GM04504 (cell line): ENCODE measurements around the gene ATP1B1.

Source experiments
- DNase-seq: peaks from one replicate; pipeline ENCODE4 v3.0.0-alpha.2; 2012; ENCODE audit warnings: low read depth

Gene ATP1B1

DNA sequence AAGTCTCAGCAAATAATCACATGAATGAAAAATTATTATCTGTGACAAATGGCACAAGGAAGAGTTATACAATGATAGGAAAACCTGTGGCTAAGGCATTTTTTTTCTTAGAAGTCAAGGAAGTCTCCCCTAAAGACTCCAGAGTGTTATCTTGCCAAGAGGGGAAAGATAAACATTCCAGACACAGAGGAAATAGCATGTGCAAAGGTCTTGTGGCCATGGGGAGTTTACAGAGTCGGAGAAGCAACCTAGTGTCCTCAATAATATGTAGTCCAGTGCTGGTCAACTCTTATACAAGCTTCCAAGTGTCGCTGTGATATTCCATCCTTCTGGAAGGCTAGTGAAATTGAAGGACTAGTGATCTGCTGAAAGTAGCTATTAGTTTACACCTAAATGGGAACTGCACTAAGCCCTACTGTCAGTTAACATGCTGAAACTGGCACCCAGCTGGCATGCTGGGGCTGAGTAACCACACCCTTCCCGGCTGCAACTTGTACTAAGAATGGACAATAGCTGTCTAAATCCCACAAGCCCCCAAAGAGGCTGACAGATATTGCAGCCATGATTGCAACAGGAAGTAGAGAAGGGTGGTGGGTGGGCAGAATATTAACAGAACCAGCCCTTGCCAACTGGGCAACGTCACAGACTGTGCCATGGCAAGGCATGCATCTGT lies 11.5 kb upstream of the ATP1B1 start:
- no peak for DNase-seq

DNA sequence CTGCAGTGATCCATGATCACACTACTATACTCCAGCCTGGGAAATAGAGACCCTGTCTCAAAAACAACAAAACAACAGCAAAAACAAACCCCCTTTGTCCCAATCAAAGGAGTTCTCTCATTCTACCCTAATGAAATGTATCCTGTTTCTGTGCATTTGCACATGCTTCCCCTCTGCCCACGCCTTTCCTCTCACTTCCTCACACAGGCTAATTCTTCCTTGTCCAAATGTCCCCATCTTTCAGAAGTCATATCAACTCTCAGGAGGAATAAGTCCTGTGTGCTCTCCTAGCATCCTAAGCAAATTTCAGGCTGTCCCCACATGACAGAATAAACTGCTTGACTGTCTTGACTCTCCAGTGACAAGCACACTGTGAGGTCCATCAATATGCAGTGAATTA lies 8.1 kb upstream of the ATP1B1 start:
- DNase-seq: no peak

DNA sequence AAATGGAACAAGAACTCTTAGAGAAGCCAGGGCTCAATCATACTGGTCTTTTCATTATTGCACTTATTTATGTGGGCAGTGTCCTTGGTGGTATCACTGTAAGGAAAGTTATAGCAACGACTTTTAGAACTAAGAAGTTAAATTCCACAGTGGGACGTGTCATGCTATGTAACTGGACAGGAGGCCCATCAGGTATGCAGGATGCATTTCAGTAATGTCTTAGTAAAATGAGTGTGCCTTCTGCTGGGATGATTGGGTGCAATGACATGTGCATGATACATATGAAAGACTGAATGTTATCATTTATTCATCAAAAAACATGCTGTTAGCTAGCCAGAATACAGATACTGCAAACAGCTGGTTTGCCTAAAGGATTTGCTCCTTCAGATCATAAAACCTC lies 6.9 kb upstream of the ATP1B1 start:
- no peak for DNase-seq

DNA sequence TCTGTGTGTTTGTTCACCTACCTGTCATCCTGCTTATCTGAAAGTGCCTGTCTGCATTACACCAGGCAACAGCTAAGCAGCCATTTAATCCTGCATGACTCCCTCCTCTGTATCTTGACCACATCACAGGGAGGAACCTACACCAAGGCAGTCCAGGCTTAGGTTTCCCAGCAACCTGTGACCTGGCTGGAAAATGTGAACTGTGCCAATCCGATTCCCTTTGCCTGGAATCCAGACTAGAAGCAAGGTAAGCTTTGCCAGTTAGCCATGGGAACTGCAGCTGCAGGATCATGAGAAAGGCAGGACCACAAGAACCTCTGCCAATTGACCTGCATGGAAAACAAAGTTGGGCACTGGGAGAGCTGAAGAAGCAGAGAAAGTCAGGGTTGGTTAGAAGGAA lies 6.3 kb upstream of the ATP1B1 start:
- no peak for DNase-seq

DNA sequence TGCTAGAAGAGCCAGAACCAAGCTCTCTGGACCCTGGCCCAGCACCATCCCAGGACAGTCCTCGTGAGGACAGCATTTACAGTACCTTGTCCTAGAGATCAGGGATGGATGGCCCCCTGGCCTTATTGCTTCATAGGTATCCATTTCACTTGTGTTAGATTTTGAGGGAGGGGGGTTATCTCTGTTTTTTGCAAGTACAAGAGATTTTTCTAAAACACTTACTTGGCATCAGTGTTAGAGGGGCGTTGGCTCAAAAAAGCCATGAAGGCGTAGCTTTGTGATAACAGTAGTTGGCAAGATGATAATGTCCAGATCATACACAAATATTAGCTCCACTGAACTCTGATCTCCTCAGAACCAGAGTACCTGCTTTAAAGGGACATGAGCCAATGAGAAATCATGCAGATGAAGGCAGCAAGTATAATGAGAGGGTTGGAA lies 5.8 kb upstream of the ATP1B1 start:
- DNase-seq: no peak

DNA sequence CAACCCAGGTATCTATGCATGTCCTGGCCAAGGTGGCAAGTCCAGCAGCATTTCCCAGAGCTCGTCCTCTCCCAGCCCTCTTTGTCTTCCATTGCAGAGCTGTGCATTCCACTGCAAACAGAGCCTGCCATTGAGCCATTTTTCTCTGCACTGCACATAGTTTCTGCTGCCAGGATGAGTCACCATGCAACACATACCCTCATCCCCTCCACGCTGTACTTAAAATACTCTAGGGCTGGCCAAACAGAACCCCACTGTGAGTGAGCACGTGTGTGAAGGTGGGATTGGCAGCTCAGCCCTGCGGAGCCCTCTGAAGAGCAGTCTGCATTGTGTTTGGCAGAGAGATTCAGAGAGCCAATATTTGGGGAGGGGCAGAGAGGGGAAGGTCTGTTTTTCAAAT lies 3.9 kb upstream of the ATP1B1 start:
- no peak for DNase-seq

DNA sequence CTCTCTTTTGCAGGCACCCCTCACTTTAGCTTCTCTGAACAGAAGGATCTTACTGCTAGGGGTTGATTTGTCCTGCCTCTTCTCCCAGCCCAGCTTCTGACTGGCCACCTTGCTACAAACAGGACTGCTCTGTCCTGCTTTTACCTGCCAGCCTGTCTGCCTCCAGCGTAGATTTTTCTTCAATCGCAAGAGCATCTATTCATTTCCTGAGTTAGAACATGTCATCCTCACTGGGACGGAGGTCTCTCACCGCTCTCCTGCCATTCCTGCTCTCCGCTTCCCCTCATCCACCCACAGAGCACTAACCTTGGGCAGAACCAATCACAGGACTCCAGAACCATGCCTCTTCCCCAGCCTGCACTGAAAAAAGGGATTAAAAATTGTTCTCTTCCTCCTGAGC lies 3.5 kb upstream of the ATP1B1 start:
- no peak for DNase-seq

DNA sequence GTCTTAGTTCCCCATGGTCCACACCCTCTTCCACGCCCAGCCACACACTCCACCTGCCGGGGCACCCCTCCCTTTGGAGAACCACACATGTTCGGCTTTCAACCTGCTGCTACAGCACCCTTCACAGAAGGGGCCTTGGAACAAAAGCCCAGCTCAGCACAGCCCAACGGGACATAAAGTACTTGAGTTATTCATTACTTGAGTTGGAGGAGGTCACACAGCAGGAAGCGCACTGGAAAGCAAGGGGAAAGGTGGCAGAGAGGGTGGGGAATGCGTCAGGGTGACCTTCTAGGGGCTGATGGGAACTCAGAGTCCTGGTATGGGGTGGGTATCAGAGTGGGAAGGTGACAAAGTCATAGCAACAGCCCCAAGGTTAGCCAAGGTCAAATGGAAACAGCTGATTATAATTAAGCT lies 3.0 kb upstream of the ATP1B1 start:
- no peak for DNase-seq

DNA sequence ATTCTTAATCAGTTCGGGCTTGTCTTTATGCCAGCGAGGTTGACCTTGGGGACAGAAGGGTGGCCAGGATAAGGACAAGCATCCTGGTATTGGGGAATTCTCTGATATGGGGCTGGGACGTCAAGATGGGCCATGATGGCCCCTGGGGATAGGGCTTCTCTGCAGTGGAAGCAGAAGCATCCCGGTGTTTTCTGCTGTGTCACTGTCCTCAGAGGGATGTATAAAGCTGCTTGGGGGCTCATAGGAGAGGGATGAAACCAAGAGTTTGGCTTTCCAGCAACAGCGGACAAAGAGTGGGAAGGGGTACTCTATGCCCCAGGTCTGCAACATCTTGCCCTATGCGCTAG lies 1.4 kb upstream of the ATP1B1 start:
- DNase-seq: no peak

DNA sequence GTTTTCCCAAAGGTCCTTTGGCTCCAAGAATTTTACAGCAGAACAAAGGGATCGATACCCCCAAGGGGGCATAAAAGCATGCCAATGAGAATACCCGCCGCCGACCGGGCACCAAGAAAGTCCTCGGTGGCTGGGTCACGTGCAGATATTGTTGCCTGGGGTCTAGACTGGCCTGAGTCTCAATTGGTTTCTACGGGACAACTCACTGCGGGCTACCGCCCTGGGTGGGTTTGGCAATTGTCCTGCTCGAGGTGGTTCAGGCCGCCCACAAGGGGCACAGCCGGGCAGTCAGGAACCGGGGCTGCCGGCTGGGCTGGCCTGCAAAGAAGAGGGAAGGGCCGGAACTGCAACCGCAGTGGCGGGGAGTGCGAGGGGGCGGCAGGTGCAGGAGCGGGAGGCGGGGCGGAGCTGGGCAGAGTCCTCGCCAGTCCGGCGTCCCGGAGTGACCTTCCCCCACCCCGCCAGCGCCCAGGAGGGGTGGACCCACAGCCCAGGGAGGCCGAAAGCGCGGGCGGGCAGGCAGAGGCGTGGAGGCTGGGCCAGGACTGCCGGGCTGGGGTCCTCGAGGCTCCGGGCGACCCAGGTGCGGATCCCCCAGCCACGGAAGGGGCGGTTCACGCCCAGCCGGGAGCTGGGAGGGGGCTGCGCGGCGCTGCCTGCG lies 926 bp upstream of the ATP1B1 start:
- DNase-seq: no peak

DNA sequence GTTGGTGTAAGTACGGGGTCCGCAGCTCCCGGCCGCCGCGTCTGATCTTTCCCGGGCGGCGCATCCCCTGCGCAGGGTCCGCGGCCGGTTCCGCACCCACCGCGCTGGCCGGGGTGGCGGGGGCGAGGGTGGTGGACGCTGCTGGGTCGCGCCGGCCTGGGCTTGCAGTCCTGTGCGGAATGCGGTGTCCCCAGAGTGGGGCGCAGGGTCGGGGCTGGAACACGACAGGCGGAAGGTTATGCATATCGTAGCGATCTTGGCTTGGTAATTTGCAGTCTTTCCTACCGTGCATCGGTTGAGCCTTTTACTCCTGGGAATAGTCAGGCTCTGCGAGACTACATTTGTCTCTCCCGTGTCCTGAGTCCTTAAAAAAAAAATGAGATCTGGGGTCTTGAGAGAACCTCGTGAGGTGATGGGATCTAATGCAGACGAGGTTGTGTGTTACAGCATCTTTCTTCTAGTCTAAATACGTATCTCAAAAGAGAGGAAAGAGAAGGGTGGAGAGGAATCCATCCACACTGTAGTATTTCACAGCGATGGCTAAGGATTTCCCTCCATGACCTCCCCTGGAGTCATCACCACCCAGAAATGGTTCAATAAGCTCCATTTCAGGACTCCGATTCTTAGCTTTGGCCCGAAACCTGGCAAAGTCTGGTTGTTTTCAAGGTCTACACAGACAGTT lies 572 bp downstream of the ATP1B1 start:
- DNase-seq: no peak

DNA sequence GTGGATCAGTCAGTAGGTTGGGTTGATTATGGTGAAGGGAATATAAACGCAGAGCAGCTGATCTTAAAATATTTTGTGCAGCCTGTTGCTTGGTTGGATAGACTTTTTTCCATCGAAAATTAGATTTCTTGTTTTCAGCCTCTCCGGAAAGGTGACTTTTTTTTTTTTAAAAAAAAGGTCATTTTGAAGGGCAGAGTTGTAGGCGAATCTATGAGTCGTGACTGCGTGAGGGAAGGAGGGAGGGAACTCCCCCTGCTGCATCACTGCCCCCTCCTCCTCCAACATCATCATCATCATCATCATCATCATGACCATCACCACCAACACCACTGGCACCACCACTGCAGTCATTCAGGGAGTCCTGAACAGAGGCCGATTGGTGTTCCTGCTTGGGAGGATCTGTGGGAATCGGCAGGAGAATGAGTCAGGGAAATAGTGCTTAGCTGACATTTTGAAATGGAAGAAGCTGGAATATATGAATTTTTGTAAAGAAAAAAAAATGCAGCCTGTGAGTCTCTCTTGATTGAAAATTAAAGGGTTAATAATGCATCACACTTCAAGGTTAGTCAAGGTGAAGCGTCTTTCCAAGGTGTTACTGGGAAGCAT lies 1.2 kb downstream of the ATP1B1 start:
- DNase-seq: no peak

DNA sequence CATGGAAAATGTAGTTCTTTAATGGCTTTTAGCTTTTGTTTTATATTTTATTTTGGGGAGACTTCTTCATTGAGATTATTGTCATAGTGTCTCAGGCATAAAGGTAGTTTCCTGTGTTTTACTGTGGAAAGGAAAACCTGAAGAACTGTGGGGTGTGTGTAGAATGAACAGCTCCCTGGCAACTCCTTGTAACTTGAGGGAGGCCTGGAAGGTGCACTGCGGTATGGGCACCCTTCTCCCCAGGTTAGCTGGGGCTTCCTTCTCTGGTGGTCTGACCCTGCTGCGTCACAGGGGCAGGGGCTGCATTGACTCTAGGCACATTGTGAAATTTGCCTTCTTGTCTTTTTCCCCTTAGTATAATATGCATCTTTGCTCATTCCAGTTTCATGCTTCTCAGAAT lies 1.7 kb downstream of the ATP1B1 start:
- DNase-seq: no peak

DNA sequence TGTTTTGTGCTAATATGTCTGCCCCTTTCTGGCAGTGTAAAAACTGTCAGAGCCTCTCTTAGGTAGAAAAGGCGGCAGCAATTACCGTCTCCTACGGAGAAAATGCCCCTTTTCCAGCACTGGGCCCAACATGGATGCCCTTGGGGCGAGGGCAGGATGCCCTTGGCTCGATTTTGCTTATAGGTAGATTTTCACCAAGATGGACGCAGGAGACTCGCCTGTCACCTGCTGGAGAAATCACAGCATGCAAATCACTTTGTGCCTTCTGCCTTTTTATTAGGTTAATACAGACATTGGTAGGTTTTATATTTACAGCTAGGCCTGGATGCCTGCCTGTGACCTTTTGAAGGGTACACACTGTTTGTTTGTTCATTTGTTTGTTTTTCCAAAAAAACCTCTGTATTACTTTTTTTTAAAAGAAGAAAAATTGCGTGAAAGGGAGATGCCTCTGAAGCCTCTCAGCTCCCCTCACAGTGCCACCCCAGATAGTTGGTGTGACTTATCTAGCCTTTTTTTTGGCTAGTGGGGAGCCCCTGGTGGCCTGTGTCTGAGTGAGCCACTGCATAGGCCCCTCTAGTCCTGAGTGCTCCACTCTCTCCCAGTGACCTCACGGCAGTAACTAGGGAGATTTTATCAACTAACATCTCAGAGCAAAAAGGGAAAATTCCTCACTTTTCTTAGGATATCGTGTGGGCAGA lies 2.5 kb downstream of the ATP1B1 start:
- no peak for DNase-seq

DNA sequence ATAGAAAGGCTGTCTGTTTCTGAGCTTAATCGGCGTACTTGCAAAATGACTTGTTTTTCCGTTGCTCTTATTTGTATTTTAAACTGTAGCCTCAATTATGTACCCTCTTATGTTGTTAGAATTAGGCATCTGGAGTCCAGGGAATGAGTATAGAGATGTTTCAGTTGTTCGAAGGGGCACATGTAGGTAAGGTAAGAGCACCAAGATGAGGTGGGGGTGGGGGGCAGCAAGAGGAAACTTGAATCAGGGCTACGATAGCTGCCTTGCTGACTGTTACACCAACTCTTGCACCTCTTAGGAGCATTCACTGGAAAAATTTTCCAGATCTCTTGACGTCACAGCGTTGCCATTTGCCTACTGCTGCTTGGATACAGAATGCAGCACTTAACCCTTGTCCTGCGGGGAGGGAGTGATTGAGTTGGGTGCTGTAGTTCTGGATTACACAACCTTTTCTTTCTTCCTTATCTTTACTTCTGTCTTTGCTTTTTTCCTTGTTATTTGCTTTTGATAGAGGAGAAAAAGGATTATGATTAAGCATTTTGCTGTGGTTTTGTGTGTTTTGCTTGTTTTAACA lies 3.2 kb downstream of the ATP1B1 start:
- no peak for DNase-seq

DNA sequence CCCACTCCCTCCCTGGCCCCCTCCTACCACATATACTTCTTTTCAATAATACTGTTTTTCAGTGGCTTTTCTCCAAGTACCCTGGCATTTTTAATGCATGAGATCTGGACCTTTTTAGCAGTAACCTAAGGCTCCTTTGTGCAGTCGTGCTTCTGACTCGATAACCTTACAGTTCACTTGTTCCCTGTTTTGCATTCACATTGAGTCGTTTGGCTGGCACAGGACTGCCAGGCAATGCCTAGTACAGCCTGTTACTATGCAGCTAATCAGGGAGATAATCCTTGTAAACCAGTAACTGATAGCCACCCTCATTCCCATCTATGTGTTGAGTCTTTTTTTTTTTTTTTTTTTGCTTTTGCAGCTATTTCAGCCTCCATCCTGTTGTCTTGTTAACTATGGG lies 3.7 kb downstream of the ATP1B1 start:
- DNase-seq: no peak

DNA sequence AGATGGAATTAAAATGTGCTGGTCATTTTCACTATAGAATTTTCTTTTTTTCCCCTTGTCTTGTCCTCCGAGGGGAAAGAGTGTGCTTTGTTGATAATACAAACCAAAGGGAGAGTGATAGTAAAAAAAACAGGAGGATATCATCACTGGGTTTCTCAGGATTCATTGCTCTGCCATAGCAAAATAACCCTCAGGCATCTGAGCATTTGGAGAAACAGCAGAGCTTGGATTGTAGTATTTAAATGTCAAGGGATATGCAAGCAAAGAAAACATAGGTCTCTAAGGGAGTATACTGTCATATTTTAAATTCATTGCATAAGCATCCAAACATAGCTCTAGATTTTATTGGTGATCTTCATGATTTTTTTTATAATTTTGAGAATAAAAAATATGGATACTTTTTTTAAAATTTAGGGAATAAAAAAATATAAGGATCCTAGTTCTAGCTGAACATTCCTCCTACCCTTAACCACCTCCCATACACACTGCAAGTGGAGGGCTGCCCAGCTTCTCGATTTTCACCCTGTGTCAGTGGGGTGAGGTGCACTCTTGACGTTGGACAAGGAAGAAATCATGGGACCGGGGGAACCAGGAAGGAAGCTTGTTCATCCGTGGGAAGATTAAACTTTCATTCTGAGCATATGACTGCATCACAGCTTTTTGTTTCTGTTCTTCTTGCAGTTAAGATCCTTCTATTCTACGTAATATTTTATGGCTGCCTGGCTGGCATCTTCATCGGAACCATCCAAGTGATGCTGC lies 4.4 kb downstream of the ATP1B1 start:
- no peak for DNase-seq

DNA sequence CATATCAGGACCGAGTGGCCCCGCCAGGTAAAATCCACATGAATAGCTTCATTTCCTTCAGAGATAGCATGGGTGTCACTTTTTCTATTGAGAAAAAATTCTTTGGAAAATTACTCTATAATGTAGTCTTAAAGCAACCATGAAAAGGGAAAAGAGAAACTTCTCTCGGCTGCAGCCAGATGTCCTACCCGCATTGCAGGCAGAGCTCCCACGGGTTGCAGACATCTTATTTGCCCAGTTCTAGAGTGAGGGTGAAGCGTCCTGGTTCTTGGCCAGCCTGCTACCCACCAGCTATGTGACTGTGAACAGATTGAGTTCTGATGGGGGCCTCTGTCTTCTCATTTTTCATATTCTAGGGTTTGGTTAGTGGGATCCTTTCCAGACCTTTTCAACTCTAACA lies 5.0 kb downstream of the ATP1B1 start:
- no peak for DNase-seq

DNA sequence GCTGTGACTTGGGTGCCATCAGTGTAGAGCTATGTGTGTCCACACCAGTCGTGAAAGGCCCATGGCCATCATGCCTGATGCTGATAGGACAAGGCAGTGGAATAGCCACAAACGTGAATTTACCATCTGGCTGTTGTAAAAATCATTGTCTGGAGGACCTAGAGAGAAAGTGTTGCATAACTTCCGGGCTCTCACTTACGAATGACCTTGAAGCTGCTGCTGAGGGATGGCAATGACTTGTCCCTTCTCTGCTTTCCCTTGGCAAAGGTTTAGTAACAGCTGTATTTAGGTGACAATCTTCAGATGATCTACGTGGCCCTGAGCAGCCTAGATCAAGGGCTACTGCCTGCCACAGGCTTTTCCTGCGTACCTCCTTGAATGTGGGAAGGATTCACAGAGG lies 5.8 kb downstream of the ATP1B1 start:
- no peak for DNase-seq

DNA sequence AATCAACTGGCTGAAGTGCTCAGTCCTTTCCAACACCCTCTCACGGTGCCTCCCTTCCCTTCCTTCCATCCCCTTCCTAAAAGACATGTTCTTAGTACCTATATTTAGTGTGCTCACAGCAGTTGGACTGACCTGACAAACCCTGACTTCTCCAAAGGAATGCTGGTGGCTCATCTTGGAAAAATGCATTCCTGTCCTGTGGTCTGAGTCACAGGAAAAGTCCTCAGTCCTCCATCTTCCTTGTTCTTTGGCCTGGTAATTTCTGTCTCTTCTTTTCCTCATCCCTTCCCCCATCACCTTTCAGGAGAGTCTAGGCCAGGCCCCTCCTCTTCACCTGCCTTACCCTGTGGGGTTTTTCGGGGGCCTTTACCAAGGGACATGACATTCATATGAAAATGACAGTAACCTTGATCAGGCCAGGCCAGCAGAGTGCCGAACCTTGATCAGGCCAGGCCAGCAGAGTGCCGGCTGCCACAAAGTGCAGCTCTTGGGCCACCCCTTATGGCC lies 7.2 kb downstream of the ATP1B1 start:
- DNase-seq: peak; percentile 58

DNA sequence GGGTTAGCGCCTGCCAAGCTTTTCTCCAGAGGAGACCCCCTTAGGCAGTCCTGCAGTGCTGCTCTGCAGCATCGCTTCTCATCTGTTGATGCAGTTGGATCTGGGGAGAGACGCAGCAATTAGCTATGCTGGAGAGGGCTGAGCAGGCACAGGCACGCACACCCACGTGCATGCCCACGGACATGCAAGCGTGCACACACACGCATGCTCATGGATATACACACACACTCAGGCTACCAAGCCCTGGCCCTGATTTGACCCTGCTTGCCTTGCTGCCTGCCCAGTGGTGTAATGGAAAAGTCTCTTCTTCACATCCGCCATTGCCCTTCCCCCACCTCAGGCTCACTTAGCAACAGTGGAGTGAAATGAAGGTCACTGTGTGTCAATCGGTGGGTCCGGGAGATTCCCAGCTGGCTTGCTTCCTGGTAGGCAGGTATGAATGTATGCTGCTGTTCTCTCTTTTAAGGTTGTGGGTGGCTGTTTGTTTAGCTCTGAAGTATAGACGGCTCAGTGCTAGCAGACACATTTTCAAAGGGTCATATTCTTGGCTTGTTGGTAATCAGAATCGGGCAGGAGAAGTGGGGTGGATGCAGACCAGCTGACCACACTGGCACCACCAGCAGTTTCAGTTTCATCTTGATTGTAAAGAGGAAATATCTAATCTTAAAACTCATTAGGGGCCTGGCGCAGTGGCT lies 9.5 kb downstream of the ATP1B1 start:
- no peak for DNase-seq
